H7 (cell line): ENCODE results near the gene ZMYND10. TPM values are rescaled to one million over a fixed set of nuclear protein-coding genes. Genes with fewer than 3 reads are reported as not detected.

Experiments used
- total RNA-seq: library from RNA; depleted of rRNA; stranded (reverse); fragments of >200 nt; shearing (Covaris generic); gene quantifications from 2 replicates; pipeline ENCODE4 v1.2.3, GENCODE V29; 2014; rRNA removed

Gene ZMYND10
- total RNA-seq, 1 experiment from 2014 or later = 1.1 TPM

Other genes with a start within 250 kb of the ZMYND10 start
- 40.5 and 44.5 TPM in 2 replicates for gene SEMA3F, start 190.4 kb downstream of the ZMYND10 start, total RNA-seq
- not detected in 2 replicates for gene GNAT1, start 154.1 kb downstream of the ZMYND10 start, total RNA-seq
- gene SLC38A3, start 140.5 kb downstream of the ZMYND10 start, total RNA-seq = 0.21 and 0.22 TPM in 2 replicates
- 204 and 246 TPM in 2 replicates for gene GNAI2, start 109.5 kb downstream of the ZMYND10 start, total RNA-seq
- 2.8 and 4.4 TPM in 2 replicates for gene SEMA3B, start 76.6 kb downstream of the ZMYND10 start, total RNA-seq
- 0.07 and 1.2 TPM in 2 replicates for gene LSMEM2, start 66.6 kb downstream of the ZMYND10 start, total RNA-seq
- 118 and 146 TPM in 2 replicates for gene IFRD2, start 53.3 kb downstream of the ZMYND10 start, total RNA-seq
- gene HYAL3, start 46.3 kb downstream of the ZMYND10 start, total RNA-seq = 3.5 and 5.7 TPM in 2 replicates
- gene NAA80, start 46.3 kb downstream of the ZMYND10 start, total RNA-seq = 23.7 and 28.3 TPM in 2 replicates
- 5.4 and 8.2 TPM in 2 replicates for gene HYAL1, start 42.2 kb downstream of the ZMYND10 start, total RNA-seq
- 122 TPM in 2 replicates for gene HYAL2, start 23.0 kb downstream of the ZMYND10 start, total RNA-seq
- 36.3 and 42.1 TPM in 2 replicates for gene TUSC2, start 17.5 kb downstream of the ZMYND10 start, total RNA-seq
- gene RASSF1, start 4.9 kb downstream of the ZMYND10 start, total RNA-seq = 11.4 and 16.7 TPM in 2 replicates
- gene NPRL2, start 5.0 kb upstream of the ZMYND10 start, total RNA-seq = 41.1 and 41.6 TPM in 2 replicates
- gene CYB561D2, start 5.1 kb upstream of the ZMYND10 start, total RNA-seq = 19.0 and 20.0 TPM in 2 replicates
- gene TMEM115, start 13.8 kb upstream of the ZMYND10 start, total RNA-seq = 33.1 and 38.7 TPM in 2 replicates
- gene CACNA2D2, start 157.9 kb upstream of the ZMYND10 start, total RNA-seq = 5.5 and 5.9 TPM in 2 replicates
- 12.5 and 19.3 TPM in 2 replicates for gene C3orf18, start 222.0 kb upstream of the ZMYND10 start, total RNA-seq
- gene HEMK1, start 223.8 kb upstream of the ZMYND10 start, total RNA-seq = 15.5 and 19.0 TPM in 2 replicates